HG02938 (cell line): ENCODE results near the gene GLI3.

ENCODE experiments used
- ATAC-seq: cut with Tn5 transposase; IDR thresholded peaks from one replicate; pipeline ENCODE4 v1.9.1; 2021; ENCODE audit warnings: mild to moderate bottlenecking, moderate library complexity; ENCODE audit not compliant: unreplicated experiment

GLI3 gene

DNA sequence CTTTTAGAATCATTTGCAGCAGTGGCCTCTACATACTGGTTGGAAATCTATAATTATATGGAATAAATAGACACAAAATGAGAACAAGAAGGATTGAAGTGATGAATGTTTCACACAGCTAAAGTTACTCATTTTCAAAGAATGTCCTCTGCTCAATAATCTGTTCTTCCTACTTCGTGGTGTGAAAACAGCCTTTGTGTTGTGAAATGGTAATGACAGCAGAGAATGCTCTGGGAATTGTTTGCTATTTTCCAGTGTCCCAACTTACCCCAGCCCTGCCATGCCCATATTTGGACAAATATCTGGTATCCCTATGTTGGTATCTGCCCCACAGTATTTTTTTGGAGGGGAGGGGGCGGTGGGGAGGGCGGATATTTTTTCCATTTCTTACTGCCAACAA lies 130.4 kb downstream of the GLI3 start:
- ATAC-seq: no peak

DNA sequence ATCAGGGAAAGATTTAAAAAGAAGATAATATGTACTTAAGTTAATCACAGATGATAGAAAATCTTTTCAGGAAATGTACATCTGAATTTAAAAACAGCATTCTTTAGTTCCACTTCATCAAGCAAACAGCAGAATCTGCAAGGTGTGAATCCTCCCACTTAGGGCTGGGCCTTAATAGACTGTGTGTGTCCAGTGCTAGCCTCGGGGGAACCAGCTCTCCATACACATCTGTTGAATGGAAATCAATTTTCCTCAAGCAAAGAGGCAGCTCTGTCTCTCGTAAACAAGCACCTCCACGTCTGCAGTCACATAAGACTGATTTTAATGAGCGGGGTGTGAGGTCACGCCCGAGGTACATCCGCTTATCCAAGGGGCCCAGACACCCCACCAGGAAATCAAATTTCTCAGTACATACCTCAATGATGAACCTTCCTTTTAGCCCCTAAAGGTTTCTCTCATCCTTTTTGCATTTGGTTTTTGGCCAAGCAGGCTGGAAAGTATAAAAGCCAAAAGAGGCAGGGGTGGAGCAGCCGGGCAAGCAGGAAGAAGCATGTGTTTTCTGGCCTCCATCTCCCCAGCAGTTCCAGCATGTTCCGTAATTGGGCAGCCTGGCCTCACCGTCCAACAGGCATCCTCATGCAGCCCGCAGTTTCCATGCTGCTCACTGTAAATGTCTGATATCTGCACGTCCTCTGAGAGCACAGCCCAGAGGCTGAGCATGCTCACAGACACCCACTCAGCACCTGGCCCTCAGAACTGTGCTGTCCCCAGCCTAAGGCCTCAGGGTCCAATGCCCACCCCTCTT lies 131.3 kb downstream of the GLI3 start:
- ATAC-seq: no peak

DNA sequence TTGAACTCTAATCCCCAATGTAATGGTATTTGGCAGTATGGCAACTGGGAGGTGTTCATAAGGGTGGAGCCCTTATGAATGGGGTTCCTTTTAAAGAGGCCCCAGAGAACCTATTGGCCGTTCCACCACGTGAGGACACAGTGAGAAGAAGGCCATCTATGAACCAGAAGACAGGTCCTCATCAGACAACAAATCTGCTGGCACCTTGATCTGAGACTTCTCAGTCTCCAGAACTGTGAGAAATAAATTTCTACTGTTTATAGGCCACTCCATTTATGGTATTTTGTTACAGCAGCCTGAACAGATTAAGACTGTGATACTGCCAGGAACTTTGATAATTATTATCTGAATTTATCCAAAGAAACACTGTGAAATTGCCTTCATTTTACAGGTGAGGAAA lies 132.3 kb downstream of the GLI3 start:
- no peak for ATAC-seq

DNA sequence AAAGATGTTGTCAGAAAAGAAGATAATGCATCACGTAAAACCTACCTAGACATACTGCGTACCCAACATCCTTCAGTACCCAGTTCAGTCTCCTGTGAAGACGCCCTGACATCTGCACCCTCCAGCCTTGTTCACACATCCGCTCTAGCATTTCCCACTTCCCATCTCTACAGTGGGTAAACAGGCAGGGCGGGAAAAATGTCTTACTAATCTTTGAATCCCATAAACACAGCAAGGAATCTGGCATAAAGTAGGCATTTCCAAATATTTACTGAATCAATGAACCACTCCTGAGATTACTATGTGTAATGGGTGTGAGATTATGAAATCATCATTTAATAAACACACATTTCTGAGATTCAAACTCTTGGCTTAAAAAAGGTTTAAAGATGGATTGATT lies 132.8 kb downstream of the GLI3 start:
- no peak for ATAC-seq

DNA sequence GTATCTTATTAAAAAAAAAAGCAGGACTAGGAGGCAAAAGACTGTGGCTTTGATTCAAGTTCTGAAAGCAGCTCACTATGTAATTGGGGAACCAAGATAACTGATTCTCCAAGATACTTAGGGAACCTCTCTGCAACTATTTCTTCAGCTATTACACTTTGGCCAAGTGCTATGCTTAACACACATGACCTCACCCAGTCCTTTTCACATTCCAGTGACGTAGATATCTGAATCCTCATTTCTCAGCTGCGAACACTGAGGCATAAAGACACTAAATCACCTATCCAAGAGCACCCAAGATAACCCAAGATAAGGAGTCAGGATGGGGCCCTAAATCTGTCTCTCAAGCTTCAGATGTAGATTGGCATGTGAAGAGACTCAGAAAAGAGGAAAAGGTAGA lies 133.6 kb downstream of the GLI3 start:
- no peak for ATAC-seq

DNA sequence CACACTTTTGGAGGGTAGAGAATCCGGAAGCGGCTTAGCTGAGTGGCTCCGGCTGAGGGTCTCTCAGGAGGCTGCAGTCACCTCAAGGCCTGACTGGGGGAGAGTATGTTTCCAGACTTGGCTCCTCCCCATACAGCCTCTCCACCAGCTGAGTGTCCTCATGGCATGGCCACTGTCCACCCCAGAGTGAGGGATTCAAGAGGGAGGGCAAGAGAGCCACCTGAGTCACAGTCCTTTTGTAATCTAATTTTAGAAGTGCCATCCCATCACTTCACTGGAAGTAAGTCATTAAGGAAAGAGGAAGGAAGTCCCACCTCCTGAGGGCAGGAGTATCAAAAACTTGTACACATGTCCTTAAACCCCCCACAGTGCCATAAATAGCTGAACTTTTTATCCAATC lies 134.0 kb downstream of the GLI3 start:
- no peak for ATAC-seq

DNA sequence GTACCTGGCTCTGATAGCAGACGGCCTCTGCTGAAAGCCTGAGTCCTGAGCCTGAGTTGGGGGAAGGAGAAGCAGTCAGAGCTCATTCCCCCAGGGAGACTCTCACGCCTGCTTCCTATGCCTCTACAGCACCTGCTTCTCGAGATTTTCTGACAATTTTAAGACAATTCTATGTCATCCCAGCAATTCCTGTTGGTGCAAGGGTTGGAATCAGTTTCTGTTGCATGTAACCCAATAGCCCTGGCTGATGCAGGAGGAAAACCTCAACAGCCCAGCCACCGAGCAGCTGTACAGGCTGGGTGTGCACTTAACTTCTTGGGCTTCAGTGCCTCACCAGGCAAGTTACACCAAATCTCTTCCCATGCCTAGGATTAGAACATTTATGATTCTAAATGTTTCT lies 134.7 kb downstream of the GLI3 start:
- ATAC-seq: no peak

DNA sequence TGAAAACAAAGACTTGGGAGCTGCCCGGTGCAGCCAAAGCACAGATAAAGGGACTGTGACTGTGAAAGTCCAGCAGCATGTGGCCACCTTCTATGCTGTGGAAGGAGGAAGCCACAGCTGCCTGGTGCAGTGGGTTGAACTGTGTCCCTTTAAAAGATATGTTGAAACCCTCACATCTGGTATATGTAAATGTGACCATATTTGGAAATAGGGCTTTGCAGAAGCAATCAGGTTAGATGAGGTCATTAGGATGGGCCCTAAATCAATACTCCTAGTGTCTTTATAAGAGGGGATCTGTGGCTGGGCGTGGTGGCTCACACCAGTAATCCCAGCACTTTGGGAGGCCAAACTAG lies 136.9 kb downstream of the GLI3 start:
- ATAC-seq: no peak

DNA sequence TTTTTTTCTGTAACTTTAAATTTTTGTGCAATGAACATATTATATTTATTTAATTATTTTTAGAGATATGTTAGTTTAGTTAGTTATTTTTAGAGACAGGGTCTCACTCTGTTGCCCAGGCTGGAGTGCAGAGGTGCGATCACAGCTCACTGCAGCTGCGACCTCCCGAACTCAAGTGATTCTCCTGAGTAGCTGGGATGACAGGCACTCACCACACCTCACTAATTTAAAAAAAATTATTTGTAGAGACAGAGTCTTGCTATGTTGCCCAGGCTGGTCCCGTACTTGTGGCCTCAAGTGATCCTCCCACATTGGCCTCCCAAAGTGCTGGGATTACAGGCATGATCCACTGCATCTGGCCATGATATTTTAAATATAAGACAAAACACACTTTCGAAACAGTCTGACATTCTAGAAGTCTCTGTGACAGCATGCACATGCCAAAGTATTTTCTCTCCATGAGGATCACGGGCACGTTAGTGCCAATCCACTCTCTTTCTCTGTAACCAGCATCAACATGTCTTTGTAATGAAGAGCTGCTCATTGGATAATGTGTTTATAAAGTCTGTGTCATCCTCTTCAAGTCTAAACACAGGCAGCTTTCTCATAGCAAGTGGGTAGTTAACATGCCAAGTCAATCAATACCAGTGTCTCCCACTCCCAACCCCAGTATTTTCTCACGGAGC lies 137.4 kb downstream of the GLI3 start:
- no peak for ATAC-seq

DNA sequence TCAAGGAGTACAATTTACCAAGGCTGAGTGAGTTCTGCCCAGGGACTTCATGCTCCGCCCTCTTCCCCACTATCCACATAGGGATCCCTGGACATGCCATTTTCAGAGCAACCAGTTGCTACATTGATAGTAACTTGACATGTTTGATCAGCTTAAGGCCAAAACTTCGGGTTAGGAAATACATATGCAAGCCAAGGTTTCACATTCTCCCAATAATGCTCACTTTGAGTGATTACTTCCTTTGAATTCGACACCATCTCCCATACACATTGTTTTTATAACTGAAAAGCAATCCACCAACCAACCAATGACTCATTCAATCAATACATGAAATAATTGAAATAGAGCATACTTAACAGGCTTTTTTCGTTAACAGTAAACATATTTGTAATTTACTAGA lies 137.9 kb downstream of the GLI3 start:
- ATAC-seq: no peak

DNA sequence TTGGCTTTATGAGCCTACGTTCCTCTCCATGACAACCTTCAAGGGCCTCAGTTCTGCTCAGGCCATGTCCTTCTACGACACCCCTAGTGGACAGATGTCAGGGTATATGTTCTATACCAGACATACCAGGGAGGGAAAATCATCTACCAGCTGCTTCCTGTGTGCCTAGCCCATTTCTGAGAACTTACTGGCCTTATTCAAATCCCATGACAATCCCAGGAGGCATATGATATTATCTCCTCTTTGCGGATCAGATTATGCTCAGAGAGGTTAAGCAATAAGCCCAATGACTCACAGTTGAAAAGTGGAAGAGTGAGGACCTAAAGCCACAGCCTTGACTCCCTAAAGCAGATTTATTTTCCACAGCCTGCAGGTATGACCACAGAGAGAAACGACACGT lies 139.3 kb downstream of the GLI3 start:
- ATAC-seq: no peak

DNA sequence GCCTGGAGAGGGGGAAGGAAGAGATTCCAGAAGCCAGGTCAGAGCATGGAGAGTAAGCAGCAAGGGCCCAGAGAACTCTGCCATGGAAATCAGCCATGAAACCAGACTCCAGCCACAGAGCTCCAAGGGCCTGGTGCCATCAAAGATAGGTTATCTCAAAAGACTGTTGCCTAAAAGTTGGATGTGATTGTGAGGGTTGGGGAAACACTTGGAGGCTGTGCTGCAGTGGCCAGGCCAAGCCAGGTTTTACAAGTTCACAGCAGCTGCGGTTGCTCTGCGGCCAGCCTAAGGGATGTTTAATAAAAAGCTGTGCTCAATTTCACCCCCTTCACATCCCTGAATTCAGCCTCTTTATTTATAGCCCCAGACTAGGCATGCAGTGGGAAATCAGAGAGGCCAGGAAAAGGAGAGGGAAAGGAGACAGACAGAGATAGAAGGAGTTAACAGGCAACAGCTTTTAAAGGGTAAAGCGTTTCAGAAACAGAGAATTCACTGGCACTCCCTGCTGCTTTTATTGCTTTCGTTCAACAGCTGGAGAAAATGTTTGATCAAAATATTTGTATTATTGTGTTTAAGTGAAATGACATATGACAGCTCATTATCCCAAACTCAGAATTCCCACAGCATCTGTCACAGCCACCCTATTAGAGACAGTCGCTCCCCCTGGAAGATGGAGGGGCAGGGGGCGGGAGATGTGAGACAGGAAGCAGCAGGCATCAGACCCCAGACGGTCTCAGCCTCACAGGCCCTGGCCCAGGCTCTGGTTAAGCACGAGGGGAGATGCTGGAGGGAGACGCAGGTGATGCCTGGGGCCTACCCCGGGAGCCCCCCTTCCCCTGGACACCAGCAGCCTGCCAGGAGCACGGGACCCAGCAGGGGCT lies 140.1 kb downstream of the GLI3 start:
- ATAC-seq: no peak

DNA sequence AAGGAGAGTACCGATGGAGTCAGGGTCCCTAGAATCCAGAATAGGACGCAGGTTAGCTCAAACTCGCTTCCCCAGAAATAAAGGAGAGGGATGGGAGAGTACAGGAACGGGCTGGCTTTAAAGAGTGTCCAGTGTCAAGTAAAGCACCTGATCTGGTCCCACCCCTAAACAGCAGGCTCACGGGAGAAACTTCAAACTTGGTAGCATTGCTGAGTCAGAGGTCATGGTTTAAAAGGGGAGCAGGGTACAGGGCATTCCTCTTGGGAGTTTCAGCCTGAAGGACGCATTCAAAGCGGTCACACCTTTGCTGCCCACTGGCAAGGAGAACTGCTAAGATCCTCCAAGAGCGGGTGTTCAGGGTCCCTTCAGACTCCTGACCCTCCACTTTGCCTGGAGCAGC lies 140.7 kb downstream of the GLI3 start:
- no peak for ATAC-seq

DNA sequence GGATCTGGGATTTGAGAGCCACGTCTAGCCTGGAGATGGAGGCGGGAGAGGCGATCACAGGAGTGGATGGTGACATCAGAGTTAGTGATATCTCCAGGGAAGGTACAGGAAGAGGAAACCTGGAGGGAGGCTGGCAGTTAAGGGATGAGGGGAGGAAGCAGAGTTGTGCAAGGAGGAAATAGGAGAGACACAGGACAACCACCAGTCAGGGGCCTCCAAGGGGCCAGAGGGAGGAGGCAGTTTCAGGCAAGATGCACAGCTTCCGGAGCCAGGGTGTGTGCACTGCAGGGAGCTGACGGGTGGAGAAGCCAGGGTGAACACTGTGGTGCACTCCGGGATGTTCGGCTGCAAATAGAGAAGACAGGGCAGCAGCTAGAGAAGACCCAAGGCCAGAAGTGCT lies 141.2 kb downstream of the GLI3 start:
- ATAC-seq: no peak

DNA sequence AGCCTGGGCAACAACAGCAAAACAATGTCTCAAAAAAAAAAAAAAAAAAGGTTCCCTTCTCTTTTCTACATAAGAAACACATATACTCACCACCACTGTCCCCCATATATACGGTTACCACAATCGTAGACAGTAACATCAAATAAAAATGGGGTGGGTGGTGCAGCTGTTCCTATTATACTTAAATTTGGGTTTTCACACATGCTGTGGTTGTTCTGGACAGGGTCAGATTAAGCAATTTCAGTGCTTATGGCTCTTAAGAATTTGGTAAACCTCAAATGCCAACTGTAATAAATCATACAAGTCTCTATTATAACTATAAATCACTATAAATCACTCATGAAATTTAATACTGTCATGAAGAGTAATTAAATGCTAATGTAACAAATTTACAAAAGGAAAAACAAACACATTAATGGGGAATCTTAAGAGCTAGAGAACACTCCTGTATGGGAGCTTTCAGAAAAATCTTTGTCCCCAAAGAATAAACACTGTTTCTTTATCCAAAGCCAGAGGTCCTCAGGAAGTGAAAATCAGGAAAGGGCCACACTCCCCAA lies 143.6 kb downstream of the GLI3 start:
- ATAC-seq: no peak

DNA sequence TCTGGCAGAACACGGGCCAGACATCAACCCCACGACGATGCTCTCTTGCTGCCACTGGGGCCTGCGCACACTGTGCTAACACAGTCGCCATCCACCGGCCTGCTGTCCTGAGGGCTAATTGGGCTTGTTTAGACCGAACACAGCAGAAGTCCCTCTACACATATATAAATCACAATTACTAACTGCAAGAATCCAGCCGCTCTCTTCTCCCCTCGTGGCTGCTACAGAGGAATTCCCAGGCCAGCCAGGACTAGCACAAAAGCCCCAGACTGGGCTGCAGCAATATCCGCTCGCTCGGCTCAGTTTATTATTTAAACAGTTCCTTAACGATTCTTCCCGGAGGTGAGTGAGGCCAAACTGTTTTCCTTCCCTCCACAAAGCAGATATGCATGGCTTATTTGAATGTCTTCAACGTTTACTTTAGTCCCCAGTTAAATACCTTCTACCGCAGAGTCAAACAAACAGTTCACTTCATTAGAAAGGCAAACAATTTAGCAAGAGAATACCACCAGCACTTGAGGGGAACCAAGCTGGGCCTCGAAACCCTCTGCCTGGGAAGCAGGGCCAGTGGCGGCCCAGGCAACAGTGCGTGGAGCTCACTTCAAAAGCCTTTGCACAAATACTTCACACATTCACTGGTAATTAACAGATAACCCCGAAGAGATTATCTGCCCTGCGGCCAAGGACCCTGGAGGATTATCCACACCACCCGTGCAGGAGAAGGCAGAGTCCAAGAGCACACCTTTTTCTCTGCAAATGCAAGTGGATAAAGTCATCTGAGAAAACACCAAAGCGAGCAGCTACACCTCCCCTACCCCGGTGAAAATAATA lies 145.3 kb downstream of the GLI3 start:
- ATAC-seq: no peak

DNA sequence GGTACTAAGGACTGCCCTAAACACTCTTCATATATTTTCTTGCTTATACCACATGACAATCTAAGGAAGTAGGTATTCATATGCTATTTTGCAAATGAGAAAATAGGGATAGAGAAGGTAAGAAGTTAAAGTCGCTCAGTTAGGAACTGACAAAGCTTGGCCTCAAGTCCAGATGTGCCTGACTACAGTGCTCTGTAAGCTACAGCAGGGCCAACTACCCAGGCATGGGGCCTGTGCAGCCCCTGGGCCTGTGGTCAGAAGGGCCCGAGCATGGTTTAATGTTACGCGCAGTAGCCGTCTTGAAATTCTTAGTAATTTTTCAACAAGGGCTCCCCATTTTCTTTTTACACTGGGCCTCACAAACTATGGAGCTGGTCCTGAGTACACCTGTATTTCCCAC lies 146.2 kb downstream of the GLI3 start:
- no peak for ATAC-seq

DNA sequence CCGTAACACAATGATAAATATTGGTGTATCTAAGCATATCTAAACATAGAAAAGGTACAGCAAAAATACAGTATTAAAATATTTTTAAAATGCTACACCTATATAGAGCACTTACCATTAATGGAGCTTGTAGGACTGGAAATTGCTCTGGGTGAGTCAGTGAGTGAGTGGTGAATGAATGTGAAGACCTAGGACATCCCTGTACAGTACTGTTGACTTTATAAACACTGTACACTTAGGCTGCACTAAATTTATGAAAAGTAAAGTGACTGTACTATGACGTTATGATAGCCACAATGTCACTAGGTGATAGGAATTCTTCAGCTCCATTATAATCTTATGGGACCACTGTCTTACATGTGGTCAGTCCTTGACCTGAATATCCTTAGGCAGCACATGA lies 147.0 kb downstream of the GLI3 start:
- ATAC-seq: no peak

DNA sequence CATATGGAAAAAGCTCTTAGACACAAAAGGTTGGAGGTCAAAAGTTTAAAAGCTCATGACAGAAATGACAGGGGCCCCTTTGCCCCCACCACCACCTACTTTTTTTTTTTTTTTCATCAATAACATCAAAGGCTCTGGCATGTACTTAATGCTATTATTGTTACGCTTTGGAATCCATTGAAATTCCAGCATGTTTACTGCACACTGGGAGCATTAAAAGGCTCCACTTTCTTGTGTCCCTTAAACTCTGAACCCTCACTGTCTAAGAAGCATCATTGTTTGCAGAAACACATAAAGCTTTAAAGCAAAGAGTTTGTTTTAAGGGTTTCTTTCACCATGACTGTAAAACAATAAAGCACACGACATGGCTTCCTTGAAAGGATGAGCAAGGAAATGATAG lies 149.4 kb downstream of the GLI3 start:
- no peak for ATAC-seq

DNA sequence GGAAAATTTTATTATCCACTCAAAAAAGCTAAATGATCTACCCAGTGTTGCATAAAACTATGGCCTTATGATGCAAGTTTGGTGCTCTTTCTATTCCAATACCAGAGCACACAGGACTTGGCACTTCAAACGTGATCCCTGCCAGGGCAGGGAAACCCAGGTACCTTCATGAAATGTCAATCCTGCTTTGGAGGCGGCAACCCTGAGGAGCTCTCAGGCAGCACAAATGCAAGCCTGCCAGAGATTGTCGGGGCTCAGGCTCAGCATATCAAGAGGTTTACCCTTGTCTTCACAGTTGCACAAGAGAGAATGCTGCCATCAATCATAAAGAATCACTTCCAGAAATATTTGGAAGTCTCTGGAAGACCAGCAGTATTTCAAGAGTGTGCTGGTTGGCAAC lies 151.5 kb downstream of the GLI3 start:
- ATAC-seq: no peak

DNA sequence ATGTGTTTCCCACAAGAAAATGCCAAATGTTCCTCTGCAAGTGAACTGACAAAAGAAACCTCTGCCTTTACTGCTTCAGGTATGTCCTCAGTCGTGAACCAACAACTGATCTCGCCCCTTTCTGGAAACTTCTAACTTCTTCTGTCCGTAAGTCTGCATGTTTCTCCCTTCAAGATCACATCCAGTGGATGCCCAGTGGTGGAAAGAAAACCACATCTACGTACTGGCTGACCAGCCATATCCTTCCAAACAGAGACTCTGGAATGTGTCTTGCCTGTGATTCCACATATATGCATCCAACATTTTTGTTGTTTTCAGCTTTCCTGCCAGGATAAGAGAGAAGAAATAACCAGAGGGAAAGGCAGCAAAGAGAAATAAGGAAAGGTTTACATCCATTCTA lies 152.7 kb downstream of the GLI3 start:
- no peak for ATAC-seq
